ENCODE measurements around the gene BCAM. TPM values are rescaled to one million over a fixed set of nuclear protein-coding genes. Genes with fewer than 3 reads are reported as not detected.

The BCAM gene
- polyA plus RNA-seq, 1 donor from 2014 or later: 0.54 TPM

GRCh38 chr19:44865196-44865767, 56.4 kb downstream of the BCAM start:
- Histone ChIP-seq H2AFZ (ENCODE audit: low read depth, low read length) (no peak overlapping the region), H3K27me3 (ENCODE audit: insufficient read depth, low read depth, low read length) (no peaks in the 10 kb centered on the region), H3K9me2 (ENCODE audit: insufficient read depth, low read length) (no peaks in the 10 kb centered on the region), H3K9ac (ENCODE audit: low read length) (no peak overlapping the region), H3K27ac (ENCODE audit: low read length) (no peak overlapping the region), H3F3A (ENCODE audit: insufficient read depth, low read length, poor library complexity, severe bottlenecking) (no peaks in the 10 kb centered on the region), H3K9me3 (ENCODE audit: low read length) (no peaks in the 10 kb centered on the region), H4K20me1 (ENCODE audit: insufficient read depth) (no peaks in the 10 kb centered on the region), H3K4me2 (ENCODE audit: low read length) (no peak overlapping the region), H3K4me3 (ENCODE audit: low read length) (no peak overlapping the region), H3K36me3 (ENCODE audit: insufficient read depth, low read length) (no peaks in the 10 kb centered on the region), H3K79me2 (replicated peaks; ENCODE audit: insufficient read depth, low read length) (no peaks in the 10 kb centered on the region)
- TF ChIP-seq TAF1 (IDR thresholded peaks at IDR 0.05; ENCODE audit: low read depth): no peak
- TF ChIP-seq EP300 (conservative IDR thresholded peaks at IDR 0.05; ENCODE audit: poor library complexity, severe bottlenecking): no peak
- TF ChIP-seq, protein P1, sequence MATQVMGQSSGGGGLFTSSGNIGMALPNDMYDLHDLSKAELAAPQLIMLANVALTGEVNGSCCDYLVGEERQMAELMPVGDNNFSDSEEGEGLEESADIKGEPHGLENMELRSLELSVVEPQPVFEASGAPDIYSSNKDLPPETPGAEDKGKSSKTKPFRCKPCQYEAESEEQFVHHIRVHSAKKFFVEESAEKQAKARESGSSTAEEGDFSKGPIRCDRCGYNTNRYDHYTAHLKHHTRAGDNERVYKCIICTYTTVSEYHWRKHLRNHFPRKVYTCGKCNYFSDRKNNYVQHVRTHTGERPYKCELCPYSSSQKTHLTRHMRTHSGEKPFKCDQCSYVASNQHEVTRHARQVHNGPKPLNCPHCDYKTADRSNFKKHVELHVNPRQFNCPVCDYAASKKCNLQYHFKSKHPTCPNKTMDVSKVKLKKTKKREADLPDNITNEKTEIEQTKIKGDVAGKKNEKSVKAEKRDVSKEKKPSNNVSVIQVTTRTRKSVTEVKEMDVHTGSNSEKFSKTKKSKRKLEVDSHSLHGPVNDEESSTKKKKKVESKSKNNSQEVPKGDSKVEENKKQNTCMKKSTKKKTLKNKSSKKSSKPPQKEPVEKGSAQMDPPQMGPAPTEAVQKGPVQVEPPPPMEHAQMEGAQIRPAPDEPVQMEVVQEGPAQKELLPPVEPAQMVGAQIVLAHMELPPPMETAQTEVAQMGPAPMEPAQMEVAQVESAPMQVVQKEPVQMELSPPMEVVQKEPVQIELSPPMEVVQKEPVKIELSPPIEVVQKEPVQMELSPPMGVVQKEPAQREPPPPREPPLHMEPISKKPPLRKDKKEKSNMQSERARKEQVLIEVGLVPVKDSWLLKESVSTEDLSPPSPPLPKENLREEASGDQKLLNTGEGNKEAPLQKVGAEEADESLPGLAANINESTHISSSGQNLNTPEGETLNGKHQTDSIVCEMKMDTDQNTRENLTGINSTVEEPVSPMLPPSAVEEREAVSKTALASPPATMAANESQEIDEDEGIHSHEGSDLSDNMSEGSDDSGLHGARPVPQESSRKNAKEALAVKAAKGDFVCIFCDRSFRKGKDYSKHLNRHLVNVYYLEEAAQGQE (IDR thresholded peaks at IDR 0.05; ENCODE audit: borderline replicate concordance): no peak
- no peak for TF ChIP-seq CTCF (IDR thresholded peaks at IDR 0.05; ENCODE audit: poor library complexity, severe bottlenecking)
- no peak for TF ChIP-seq MXI1 (conservative IDR thresholded peaks at IDR 0.05; ENCODE audit: poor library complexity, severe bottlenecking)
- TF ChIP-seq RAD21 (conservative IDR thresholded peaks at IDR 0.05): no peak
- TF ChIP-seq POLR2AphosphoS5 (IDR thresholded peaks at IDR 0.05): no peak
- TF ChIP-seq EZH2 (IDR thresholded peaks at IDR 0.05; ENCODE audit: borderline replicate concordance, insufficient read depth, low read length, poor library complexity, severe bottlenecking): no peak
- no peak for TF ChIP-seq SMC3 (conservative IDR thresholded peaks at IDR 0.05; ENCODE audit: poor library complexity)

DNA sequence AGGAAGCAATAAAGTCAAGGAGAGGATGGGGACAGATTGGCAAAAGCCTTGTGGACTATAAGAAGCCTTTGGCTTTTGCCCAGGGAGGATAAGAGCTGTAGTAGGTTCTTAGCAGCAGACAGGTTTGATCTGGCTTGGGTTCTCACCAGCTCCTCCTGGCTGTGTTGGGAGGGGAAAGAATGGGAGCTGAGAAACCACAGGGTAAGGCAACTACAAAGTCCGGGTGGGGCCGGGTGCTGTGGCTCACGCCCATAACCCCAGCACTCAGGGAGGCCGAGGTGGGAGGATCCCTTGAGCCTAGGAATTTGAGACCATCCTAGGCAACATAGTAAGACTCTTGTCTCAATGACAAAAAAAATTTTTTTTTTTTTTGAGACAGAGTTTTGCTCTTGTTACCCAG, 57.8 kb downstream of the BCAM start:
- Histone ChIP-seq H3K9me3 (ENCODE audit: low read length) (no peaks in the 10 kb centered on the region), H3K36me3 (ENCODE audit: insufficient read depth, low read length) (no peaks in the 10 kb centered on the region), H3K9me2 (ENCODE audit: insufficient read depth, low read length) (no peaks in the 10 kb centered on the region), H2AFZ (ENCODE audit: low read depth, low read length) (no peak overlapping the region), H3F3A (ENCODE audit: insufficient read depth, low read length, poor library complexity, severe bottlenecking) (no peaks in the 10 kb centered on the region), H3K4me3 (ENCODE audit: low read length) (no peak overlapping the region), H3K27me3 (ENCODE audit: insufficient read depth, low read depth, low read length) (no peaks in the 10 kb centered on the region), H3K4me2 (ENCODE audit: low read length) (no peak overlapping the region), H3K27ac (ENCODE audit: low read length) (no peak overlapping the region), H3K9ac (ENCODE audit: low read length) (no peak overlapping the region), H4K20me1 (ENCODE audit: insufficient read depth) (no peaks in the 10 kb centered on the region), H3K79me2 (replicated peaks; ENCODE audit: insufficient read depth, low read length) (no peaks in the 10 kb centered on the region)
- no peak for TF ChIP-seq TAF1 (IDR thresholded peaks at IDR 0.05; ENCODE audit: low read depth)
- TF ChIP-seq RAD21 (conservative IDR thresholded peaks at IDR 0.05): no peak
- TF ChIP-seq MXI1 (conservative IDR thresholded peaks at IDR 0.05; ENCODE audit: poor library complexity, severe bottlenecking): no peak
- TF ChIP-seq, protein P1 (IDR thresholded peaks at IDR 0.05; ENCODE audit: borderline replicate concordance): no peak
- TF ChIP-seq SMC3 (conservative IDR thresholded peaks at IDR 0.05; ENCODE audit: poor library complexity): no peak
- TF ChIP-seq EP300 (conservative IDR thresholded peaks at IDR 0.05; ENCODE audit: poor library complexity, severe bottlenecking): no peak
- TF ChIP-seq EZH2 (IDR thresholded peaks at IDR 0.05; ENCODE audit: borderline replicate concordance, insufficient read depth, low read length, poor library complexity, severe bottlenecking): no peak
- TF ChIP-seq POLR2AphosphoS5 (IDR thresholded peaks at IDR 0.05): no peak
- no peak for TF ChIP-seq CTCF (IDR thresholded peaks at IDR 0.05; ENCODE audit: poor library complexity, severe bottlenecking)

Measured in neural cell (in vitro differentiated cells).